ENCODE data around the gene HOXD12. TPM values are rescaled to one million over a fixed set of nuclear protein-coding genes. Genes with fewer than 3 reads are reported as not detected.

HOXD12 gene
- total RNA-seq, 8 experiments from 2014 or later: 0.13 to 1.2 (median 0.33) TPM; not detected in 5

DNA sequence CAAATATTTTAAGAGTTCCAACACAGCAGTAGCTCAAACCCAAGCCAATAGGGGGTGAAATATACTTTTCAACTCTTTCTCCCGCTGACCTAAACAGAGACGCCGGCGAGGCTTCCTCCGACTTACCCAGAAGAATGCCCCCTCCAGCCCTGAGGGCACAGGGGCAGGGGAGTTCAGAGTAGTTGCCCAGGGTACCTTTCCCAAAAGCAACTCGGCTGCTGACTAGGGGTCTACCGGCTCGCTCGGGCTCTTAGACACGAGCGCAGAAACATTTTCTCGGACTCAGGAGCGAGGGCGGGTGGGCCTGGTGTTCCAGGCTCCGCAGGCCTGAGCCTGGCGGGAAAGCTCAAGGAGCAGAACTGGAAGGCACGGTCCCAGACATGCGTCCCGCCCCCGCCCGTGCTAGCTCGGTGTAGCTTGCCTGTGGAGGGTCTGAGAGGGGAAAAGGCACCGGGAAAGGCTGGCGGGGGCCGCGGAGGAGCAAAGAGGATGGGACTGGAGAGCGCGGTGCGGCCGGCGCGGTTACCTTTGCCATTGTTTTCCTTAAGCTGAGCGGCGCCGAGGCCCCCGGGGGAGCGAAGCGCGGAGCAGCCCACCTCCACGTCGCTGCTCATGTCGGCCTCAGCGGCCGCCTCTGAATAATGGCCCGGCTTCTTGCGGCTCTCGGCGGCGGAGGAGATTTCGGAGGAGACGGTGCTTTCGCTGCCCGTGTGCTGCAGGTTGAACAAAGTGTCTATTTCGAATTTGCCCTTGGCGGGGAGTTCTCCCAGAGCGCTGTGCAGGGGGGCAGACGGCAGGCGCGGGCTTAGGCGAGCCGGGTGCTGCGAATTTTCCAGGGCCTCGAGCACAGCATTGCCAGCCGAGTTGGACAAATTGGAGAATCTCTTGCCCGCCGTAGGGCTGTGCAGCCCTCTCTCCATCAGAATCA is 16.5 kb upstream of the HOXD12 start:
- 0 to 31% (median 1%) methylated on average over 1 to 26 of the region's 66 CpGs; no CpG with 5 or more reads in 2 of the 10 experiments for WGBS, 10 experiments
- no peak overlapping the region for H3K4me3 ChIP-seq
- ATAC-seq (replicated peaks in 6 of 8): no peak
- no peak overlapping the region for H3K27ac ChIP-seq
- in situ Hi-C loops (cut with MboI; ENCODE audit: low pct_unique_long_range_greater_than_20kb in 2 of 9, low sequenced_read_pairs in 9 of 9, unreplicated experiment in 9 of 9): loop anchor here in 8 of 9 experiments (10.0 to 25.0 kb wide), 8 partner anchors 396 to 1396 kb away; no protein-coding TSS in a partner anchor
- H3K4me1 ChIP-seq (replicated peaks in 1 of 2): peaks cover 6 to 21% of the 10 kb centered on the region in 2 donors

GRCh38 chr2:176083796-176084261 is 15.8 kb upstream of the HOXD12 start, which contains the start of gene EVX2:
TSS of gene EVX2 (minus strand) at chr2:176083962. CDS start at chr2:176083776, 186 bp downstream.
- Histone ChIP-seq H3K27ac (no peak within 1 kb of the TSS), H3K4me1 (replicated peaks in 1 of 2) (peaks cover 7 to 21% of the 10 kb centered on the region in 2 donors), H3K4me3 (no peak within 1 kb of the TSS)
- WGBS, 10 experiments: 5 to 47% (median 12%) methylated on average over 5 to 15 of the region's 27 CpGs
- in situ Hi-C loops (cut with MboI; ENCODE audit: low pct_unique_long_range_greater_than_20kb in 2 of 9, low sequenced_read_pairs in 9 of 9, unreplicated experiment in 9 of 9): loop anchor here in 8 of 9 experiments (10.0 to 25.0 kb wide), 8 partner anchors 397 to 1397 kb away; no protein-coding TSS in a partner anchor
- ATAC-seq (replicated peaks in 6 of 8): no peak

DNA sequence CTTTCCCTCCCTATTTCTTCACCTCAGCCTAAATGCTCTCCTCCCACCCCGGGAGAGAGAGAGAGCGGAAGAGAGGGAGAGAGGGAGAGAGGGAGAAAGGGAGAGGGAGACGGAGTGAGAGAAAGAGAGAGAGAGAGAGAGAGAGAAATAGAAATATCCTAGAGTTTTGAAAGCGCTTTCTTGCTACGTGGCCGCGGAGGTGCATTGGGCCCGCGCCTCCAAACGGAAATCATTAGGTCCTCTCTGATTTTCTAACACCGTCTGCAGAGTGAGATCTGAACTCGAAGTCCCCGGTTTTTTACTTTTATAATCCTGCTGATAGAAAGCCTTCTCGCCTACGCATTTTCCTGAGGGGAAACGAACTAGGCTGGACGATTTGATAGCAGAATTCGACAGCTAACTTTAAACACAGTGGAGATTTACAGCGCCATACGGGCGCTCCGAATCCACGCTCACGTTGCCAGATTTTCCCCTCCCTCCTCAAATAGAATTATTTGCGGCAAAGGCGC is 14.9 kb upstream of the HOXD12 start:
- in situ Hi-C loops (cut with MboI; ENCODE audit: low pct_unique_long_range_greater_than_20kb in 2 of 9, low sequenced_read_pairs in 9 of 9, unreplicated experiment in 9 of 9): loop anchor here in 8 of 9 experiments (10.0 to 25.0 kb wide), 8 partner anchors 397 to 1397 kb away; no protein-coding TSS in a partner anchor
- Histone ChIP-seq H3K4me1 (replicated peaks in 1 of 2) (peaks cover 7 to 15% of the 10 kb centered on the region in 2 donors), H3K4me3 (no peak overlapping the region)

GRCh38 chr2:176085120-176085788 is 14.3 kb upstream of the HOXD12 start:
- Histone ChIP-seq H3K4me3 (no peak overlapping the region), H3K4me1 (replicated peaks in 1 of 2) (peaks cover 7 to 15% of the 10 kb centered on the region in 2 donors), H3K27ac (no peak overlapping the region)
- in situ Hi-C loops (cut with MboI; ENCODE audit: low pct_unique_long_range_greater_than_20kb in 2 of 9, low sequenced_read_pairs in 9 of 9, unreplicated experiment in 9 of 9): loop anchor here in 8 of 9 experiments (10.0 to 25.0 kb wide), 8 partner anchors 398 to 1398 kb away; no protein-coding TSS in a partner anchor
- ATAC-seq (replicated peaks in 6 of 8): no peak
- WGBS, 10 experiments: 0 to 11% (median 1%) methylated on average over 1 to 6 of the region's 40 CpGs; no CpG with 5 or more reads in 6 of the 10 experiments

More for the DNA sequence above, 14.9 kb upstream of the HOXD12 start:
- no peak for ATAC-seq (replicated peaks in 6 of 8)
- 0 to 29% (median 7%) methylated on average over 1 to 17 of the region's 26 CpGs; no CpG with 5 or more reads in 2 of the 10 experiments for WGBS, 10 experiments
- H3K27ac ChIP-seq: no peak overlapping the region

GRCh38 chr2:176085861-176086771 is 13.5 kb upstream of the HOXD12 start:
- in situ Hi-C loops (cut with MboI; ENCODE audit: low pct_unique_long_range_greater_than_20kb in 2 of 9, low sequenced_read_pairs in 9 of 9, unreplicated experiment in 9 of 9): loop anchor here in 8 of 9 experiments (10.0 to 25.0 kb wide), 8 partner anchors 399 to 1399 kb away; no protein-coding TSS in a partner anchor
- H3K4me3 ChIP-seq: peak overlapping the region in 3 of 5 donors; percentile 3 to 12 (median 10)
- peak; percentile 49 to 64 (median 56) for ATAC-seq (replicated peaks in 6 of 8)
- peaks cover 7 to 15% of the 10 kb centered on the region in 2 donors for H3K4me1 ChIP-seq (replicated peaks in 1 of 2)
- 0 to 18% (median 0%) methylated on average over 2 to 11 of the region's 46 CpGs; no CpG with 5 or more reads in 1 of the 10 experiments for WGBS, 10 experiments
- no peak overlapping the region for H3K27ac ChIP-seq

- H3K4me3 ChIP-seq: peak overlapping the region in 3 of 5 donors; percentile 25 to 30 (median 29)
- in situ Hi-C loops (cut with MboI; ENCODE audit: low pct_unique_long_range_greater_than_20kb in 2 of 9, low sequenced_read_pairs in 9 of 9, unreplicated experiment in 9 of 9): loop anchor here in 8 of 9 experiments (10.0 to 25.0 kb wide), 8 partner anchors 400 to 1400 kb away; no protein-coding TSS in a partner anchor
- H3K27ac ChIP-seq: no peak overlapping the region
- H3K4me1 ChIP-seq (replicated peaks in 1 of 2): peaks cover 7 to 15% of the 10 kb centered on the region in 2 donors
- WGBS, 10 experiments: 0 to 88% (median 33%) methylated on average over 1 to 25 of the region's 29 CpGs; no CpG with 5 or more reads in 3 of the 10 experiments
- no peak for ATAC-seq (replicated peaks in 6 of 8)
Observed at GRCh38 chr2:176087330-176088047, 12.1 kb upstream of the HOXD12 start.

- Histone ChIP-seq H3K27ac (no peak overlapping the region), H3K4me3 (peak overlapping the region in 4 of 5 donors; percentile 12 to 30 (median 27)), H3K4me1 (replicated peaks in 1 of 2) (peaks cover 12 to 15% of the 10 kb centered on the region in 2 donors)
- in situ Hi-C loops (cut with MboI; ENCODE audit: low pct_unique_long_range_greater_than_20kb in 2 of 9, low sequenced_read_pairs in 9 of 9, unreplicated experiment in 9 of 9): loop anchor here in 8 of 9 experiments (10.0 to 25.0 kb wide), 8 partner anchors 401 to 1401 kb away; no protein-coding TSS in a partner anchor
- WGBS, 10 experiments: 1 to 44% (median 4%) methylated on average over 2 to 26 of the region's 49 CpGs; no CpG with 5 or more reads in 2 of the 10 experiments
- peak; percentile 43 to 76 (median 64) for ATAC-seq (replicated peaks in 6 of 8)
Observed at GRCh38 chr2:176088048-176088936, 11.3 kb upstream of the HOXD12 start.

GRCh38 chr2:176088937-176089842 is 10.4 kb upstream of the HOXD12 start:
- Histone ChIP-seq H3K4me1 (replicated peaks in 1 of 2) (peaks cover 12 to 15% of the 10 kb centered on the region in 2 donors), H3K4me3 (no peak overlapping the region), H3K27ac (no peak overlapping the region)
- ATAC-seq (replicated peaks in 6 of 8): no peak
- in situ Hi-C loops (cut with MboI; ENCODE audit: low pct_unique_long_range_greater_than_20kb in 2 of 9, low sequenced_read_pairs in 9 of 9, unreplicated experiment in 9 of 9): loop anchor here in 8 of 9 experiments (10.0 to 25.0 kb wide), 8 partner anchors 402 to 1402 kb away; no protein-coding TSS in a partner anchor
- 0 to 55% (median 9%) methylated on average over 1 to 6 of the region's 6 CpGs; no CpG with 5 or more reads in 2 of the 10 experiments for whole genome bisulfite sequencing, 10 experiments

- no peak overlapping the region for H3K4me3 ChIP-seq
- no peak for ATAC-seq (replicated peaks in 6 of 8)
- in situ Hi-C loops (cut with MboI; ENCODE audit: low pct_unique_long_range_greater_than_20kb in 2 of 9, low sequenced_read_pairs in 9 of 9, unreplicated experiment in 9 of 9): loop anchor here in 8 of 9 experiments (10.0 to 25.0 kb wide), 8 partner anchors 403 to 1403 kb away; no protein-coding TSS in a partner anchor
- peaks cover 12 to 13% of the 10 kb centered on the region in 2 donors for H3K4me1 ChIP-seq (replicated peaks in 1 of 2)
- H3K27ac ChIP-seq: no peak overlapping the region
Observed at GRCh38 chr2:176089843-176090395, 9.7 kb upstream of the HOXD12 start.
